H1 (cell line): ENCODE results near the gene SEC23IP. TPM values are rescaled to one million over a fixed set of nuclear protein-coding genes. Genes with fewer than 3 reads are reported as not detected.

Source experiments
- ATF3 ChIP-seq: IDR thresholded peaks from 2 replicates; pipeline ENCODE4 v1.6.1; 2011; ENCODE audit warnings: low read depth, mild to moderate bottlenecking, low read length; ENCODE audit not compliant: insufficient read depth
- CBX5 ChIP-seq: fragments of 300-800, 300-1000 bp; sonication (generic); IDR thresholded peaks from 2 replicates; pipeline ENCODE4 v1.7.1; 2016; ENCODE audit warnings: antibody characterized with exemption, low read length, low read depth
- MAX ChIP-seq: IDR thresholded peaks from 2 replicates; pipeline ENCODE4 v1.6.1; 2012; ENCODE audit warnings: inconsistent platforms
- POLR2A ChIP-seq, 2 experiments: IDR thresholded peaks; 1 replicate in 1 of 2; 2 replicates in 1 of 2; pipeline ENCODE4 v1.6.1; 2011; ENCODE audit warnings: low read depth in 2 of 2, low read length in 2 of 2, mild to moderate bottlenecking in 2 of 2; ENCODE audit errors: control extremely low read depth in 1 of 2
- TAF1 ChIP-seq: IDR thresholded peaks from 2 replicates; pipeline ENCODE4 v1.6.1; 2011; ENCODE audit warnings: mild to moderate bottlenecking, low read depth, low read length
- TAF7 ChIP-seq: optimal IDR thresholded peaks from 2 replicates; pipeline ENCODE3; 2011; ENCODE audit warnings: low read depth, mild to moderate bottlenecking, inconsistent platforms, low read length, moderate library complexity, borderline replicate concordance
- polyA plus RNA-seq, 7 experiments: library from polyadenylated mRNA; depleted of rRNA in 3 of 7; stranded (reverse) in 5 of 7; unstranded in 2 of 7; fragments of >200 nt in 5 of 7; fragments of 200-250 nt in 2 of 7; gene quantifications; 1 replicate in 5 of 7; 2 replicates in 1 of 7; 4 replicates in 1 of 7; pipeline versions ENCODE4 v1.2.1 to v1.2.3, GENCODE V29; 2011 to 2013; ENCODE audit warnings: missing spikeins in 2 of 7, mixed read lengths in 2 of 7
- total RNA-seq: library from RNA; stranded (reverse); fragmentation: NEBNext Ultra II Directional; extraction: Animal tissue kit (Norgen Biotek cat#: 25700); gene quantifications from 2 replicates; pipeline ENCODE4 v1.2.1, GENCODE V29; 2021

Gene SEC23IP
- total and polyA plus RNA-seq, 2 of the 8 experiments (the other 6 are each of a cell fraction or from before 2014, with no cell fraction given), result 29.0 to 105 TPM

DNA sequence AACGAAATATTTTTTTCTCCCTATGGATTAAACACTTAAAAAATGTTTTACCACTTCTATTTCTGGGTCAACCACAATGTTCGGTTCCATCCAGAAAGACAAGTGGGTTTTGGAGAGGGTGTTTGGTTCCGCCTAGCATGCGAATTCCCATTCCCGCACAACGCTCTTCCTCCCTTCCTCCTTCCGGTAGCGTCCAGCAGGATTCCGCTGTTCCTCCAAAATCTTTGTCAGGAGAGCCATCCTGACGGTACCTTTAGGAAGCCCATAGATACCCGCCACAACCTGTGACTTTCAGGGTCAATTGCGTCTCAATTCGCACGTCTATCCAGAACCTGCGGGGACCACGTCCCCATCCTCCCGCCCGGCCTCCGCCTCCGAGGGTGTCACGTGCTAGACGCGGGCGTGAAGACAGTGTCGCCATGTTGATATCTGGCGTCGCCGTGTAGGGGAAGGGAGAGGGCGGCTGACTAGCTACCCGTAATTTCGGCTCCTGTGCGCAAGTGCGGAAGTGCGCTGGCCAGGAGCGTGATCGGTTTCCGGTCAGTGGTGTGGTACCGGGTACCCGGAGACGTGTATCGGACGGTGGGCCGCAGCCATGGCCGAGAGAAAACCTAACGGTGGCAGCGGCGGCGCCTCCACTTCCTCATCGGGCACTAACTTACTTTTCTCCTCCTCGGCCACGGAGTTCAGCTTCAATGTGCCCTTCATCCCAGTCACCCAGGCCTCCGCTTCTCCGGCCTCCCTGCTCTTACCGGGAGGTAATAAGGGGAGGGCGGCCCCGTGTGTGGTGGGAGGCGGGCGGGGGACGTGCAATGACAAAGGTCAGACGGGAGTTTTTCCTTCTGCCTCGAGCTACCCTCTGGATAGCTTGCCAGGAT lies at the start of gene SEC23IP (continued):
- no peak for TF ChIP-seq ATF3
- peak; percentile 72 to 91 for TF ChIP-seq POLR2A (IDR thresholded peaks at IDR 0.05; ENCODE audit: control extremely low read depth in 1 of 2, low read depth in 2 of 2, low read length in 2 of 2)
- peak; percentile 37 for TF ChIP-seq TAF7
- TF ChIP-seq CBX5, result no peak
- TF ChIP-seq MAX, result peak; percentile 98
- TF ChIP-seq TAF1, result peak; percentile 82
